NCI-H524 treated with DMSO at 0.1 percent for 48 hours (cell line): ENCODE data around the gene LRTM2.

ENCODE experiments used
- DNase-seq: peaks from one replicate; lab custom pipeline; 2025; lab: John Stamatoyannopoulos, UW

The LRTM2 gene

DNA sequence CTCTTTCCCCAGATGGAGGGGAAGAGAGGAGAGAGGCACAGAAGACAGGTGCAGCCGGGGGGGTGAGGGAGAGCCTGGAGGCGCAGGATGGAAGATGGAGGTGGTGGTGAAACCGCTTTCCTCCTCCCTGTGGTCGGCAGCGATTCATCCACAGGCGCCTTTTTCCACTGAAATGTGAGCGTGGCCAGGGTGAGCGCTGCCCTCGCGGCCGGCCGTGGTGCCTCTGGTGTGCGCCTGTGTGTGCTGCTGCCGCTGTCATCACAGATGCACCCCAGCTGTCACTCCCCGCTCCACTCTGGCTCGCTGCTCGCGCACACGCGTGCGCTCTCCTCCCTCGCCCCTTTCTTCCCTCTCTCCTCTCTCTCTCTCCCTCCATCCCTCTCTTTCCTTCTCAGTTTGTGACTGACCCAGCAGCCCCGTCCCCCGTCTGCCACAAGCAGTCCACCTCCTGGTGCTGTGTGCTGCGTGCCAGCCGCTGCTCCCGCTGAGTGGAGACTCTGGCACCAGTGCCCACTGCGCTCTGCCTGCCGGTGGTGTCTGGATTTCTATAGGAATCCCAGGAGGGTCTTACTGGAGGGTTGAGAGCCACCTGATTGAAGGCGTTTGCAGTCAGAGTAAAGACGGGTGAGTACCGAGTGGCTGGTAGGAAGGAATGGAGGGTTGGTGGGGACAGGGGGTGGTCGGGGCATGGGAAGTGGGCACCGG is at the start of gene LRTM2:
Gene LRTM2 (plus strand): TSS at position 375 of the 705 bp plus-strand sequence. CDS start 7,584 bp downstream, outside the sequence.
- no peak for DNase-seq

DNA sequence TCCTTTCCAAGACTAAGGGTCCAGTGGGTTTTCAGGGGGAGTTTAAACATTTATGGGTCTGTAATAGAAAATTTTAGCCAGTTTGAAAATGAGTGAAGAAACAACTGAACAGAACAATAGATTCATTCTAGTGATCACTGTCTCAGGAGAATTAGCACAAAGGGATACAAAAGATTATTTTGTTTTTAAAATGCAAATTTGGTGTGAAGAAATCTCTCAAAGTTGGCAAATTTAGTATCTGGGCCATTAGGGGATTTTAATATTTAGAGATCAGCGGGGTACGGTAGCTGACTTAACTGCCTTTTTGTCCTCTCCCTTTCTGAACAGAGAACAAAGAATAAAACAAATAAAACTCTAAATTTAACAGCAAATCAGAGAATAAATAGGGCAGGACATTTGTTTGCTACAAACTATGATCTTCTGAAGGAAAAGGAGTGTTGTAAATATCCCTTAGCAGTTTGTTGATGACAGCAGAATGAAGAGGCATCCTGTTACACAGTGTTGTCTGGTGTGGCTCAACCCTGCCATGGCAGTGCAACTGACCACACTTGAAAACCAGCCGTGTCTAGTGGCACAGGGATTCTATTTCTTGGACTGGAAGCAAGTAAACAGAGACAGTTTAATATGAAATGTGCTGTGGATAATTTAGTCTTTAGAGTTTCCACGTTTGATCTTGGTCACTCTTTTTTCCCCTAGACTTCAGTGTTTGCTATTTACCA is 46.3 kb upstream of the LRTM2 start:
- no peak for DNase-seq

- no peak for DNase-seq
These were observed 44.0 kb upstream of the LRTM2 start for GRCh38 chr12:1776170-1776921.

- no peak for DNase-seq
These were observed 42.6 kb upstream of the LRTM2 start for GRCh38 chr12:1777798-1778197.

DNA sequence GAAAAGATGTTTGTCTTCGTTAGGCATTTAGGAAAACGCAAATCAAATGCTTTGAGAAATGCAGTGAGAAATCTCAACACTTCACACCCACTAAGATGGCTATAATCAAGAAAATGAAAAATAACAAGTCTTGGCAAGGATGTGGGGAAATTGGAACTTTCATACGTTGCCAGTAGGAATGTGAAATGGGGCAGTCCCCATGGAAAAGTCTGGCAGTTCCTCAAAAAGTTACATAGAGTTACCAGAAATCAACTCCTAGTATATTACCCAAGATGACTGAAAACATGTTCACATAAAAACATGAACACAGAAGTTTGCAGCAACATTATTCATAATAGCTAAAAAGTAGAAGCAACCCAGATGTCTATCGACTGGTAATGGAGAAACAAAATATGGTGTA is 41.5 kb upstream of the LRTM2 start:
- no peak for DNase-seq

GRCh38 chr12:1779783-1780182 is 40.6 kb upstream of the LRTM2 start:
- no peak for DNase-seq

GRCh38 chr12:1781772-1782171 is 38.6 kb upstream of the LRTM2 start:
- DNase-seq, result no peak

- DNase-seq, result no peak
These were observed 38.1 kb upstream of the LRTM2 start for GRCh38 chr12:1782215-1782614.

GRCh38 chr12:1787714-1788113 is 32.7 kb upstream of the LRTM2 start:
- no peak for DNase-seq

DNA sequence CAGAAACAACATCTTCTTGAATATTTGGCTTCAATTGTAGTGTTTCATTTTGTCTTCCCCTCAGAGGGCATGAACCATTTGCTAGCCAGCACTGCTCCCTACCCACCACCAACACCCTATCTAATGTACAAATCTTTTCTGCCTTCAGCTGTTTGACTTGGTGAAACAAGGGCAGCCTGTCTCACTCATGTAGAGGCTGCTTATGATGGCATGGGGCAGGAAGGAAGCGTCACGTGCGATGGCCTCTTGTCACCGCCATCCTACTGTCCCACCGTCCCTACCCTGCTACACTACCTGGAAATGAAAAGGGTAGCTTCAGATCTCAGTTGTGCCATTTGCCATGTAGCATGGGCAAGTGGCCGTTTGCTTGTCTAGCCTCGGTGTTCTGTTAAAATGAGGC is 29.9 kb upstream of the LRTM2 start:
- no peak for DNase-seq

- DNase-seq, result no peak
These were observed 29.1 kb upstream of the LRTM2 start for GRCh38 chr12:1791104-1791841.

- no peak for DNase-seq
These were observed 28.0 kb upstream of the LRTM2 start for GRCh38 chr12:1792406-1792805.

DNA sequence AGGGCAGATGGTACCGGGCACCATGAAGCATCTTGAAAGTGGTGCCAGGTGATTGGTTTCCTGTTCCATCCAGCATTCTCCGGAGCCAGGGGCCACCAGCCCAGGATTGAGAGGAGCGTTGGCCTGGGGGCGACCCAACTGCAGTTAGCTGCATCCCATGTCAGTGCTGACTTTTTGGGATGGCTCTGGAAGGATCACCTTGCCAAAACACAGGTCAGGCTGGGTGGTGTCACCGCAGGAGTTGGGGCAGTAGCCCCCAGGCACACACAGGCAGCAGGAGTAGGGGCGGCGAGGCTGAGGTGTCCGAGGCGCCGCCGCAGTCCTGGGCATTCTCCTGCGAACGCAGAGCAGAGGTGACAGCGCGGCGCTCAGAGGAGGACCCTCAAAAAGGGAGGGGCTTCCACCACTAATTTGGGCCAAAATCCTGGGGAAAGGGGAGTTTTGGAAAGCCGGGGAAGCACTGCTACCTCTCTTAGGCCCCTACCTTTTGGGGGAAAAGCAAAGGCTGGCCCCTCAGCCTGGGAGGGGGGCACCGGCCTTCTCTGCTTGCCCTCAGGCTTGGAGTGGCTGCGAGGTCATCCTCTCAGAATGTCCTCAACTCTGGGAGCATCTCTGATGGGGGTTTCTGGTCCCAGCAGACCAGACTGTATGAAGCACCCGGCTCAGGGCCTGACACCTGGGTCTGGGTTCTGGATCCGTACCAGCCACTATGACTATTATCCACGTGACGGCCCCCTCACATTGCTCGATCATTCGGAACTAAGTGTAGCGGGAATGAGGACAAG is 26.7 kb upstream of the LRTM2 start:
- DNase-seq, result no peak

- DNase-seq, result no peak
These were observed 25.8 kb upstream of the LRTM2 start for GRCh38 chr12:1794440-1795090.

DNA sequence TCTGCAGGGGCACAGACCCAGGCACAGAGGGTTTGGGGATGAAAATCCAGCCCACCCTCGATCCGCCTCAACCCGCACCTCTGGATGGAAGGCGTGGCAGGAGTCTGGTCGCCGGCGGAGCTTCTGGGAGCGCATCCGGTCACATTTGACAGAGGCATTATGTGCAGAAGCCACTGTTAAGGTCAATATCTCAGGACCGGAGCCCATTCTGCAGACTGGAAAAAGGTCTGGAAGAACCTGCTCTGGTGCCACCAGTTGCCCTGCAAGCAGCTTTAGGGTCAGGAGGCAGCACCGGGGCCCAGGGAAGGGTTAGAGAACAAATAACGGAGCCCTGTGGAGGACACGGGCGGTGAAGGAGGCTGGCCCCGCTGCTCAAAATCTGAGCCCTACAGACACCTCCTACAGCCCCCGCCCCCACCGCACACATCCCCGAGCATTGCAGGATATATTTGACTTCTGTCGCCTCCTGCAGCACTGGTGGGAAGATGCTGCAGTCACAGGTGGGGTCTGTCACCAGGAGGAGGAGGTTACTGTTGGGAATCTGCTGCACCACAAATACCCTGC is 25.1 kb upstream of the LRTM2 start:
- no peak for DNase-seq

DNA sequence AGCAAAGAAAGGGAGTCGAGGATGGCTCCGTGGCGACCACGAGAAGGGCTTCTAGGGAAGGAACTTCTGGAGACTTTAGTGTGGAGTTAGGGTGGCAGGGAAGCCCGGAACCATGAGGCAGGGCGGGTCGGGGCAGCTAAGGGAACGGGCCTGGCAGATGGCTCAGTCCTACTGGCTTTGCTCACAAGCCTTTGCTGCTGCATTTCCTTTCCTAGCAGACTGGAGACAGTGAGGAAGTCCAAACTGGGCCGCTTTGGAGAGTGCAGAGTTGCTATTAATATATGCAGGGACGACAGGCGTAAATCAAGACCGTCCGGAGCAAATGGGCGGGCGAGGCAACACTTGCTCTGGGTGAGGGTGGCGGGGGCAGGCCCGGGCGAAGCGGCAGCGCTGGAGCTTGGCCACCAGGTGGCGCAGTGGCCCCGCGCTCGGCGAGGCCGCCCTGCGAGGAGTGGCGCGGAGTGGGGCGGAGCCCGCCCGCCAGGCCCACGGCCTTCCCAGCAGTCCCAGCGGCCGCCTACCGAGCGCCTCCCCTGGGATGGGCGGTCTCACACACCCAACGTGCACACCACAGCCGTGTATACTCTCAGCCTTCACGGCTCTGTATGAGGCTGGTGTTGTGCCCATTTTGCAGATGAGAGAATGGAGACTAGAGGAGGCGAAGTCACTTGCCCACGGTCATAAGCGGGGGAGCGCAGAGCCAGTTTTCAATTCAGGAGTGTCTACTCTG is 24.4 kb upstream of the LRTM2 start:
- DNase-seq, result no peak

- DNase-seq, result no peak
These were observed 23.8 kb upstream of the LRTM2 start for GRCh38 chr12:1796515-1797010.

- DNase-seq, result no peak
These were observed 23.1 kb upstream of the LRTM2 start for GRCh38 chr12:1797011-1797901.
